ENCODE results near the gene ACTG1. TPM values are rescaled to one million over a fixed set of nuclear protein-coding genes. Genes with fewer than 3 reads are reported as not detected.

ACTG1 gene
- total and polyA plus RNA-seq, 9 of the 15 experiments (the other 6 are each of a cell fraction or from before 2014, with no cell fraction given), result 224 to 1,775 (median 568) TPM

- TF ChIP-seq ZNF277 (CRISPR knock-in tag; IDR thresholded peaks at IDR 0.05; ENCODE audit: borderline replicate concordance) (no peak), ZNF395 (CRISPR knock-in tag; IDR thresholded peaks at IDR 0.05) (peak; percentile 65), ZNF282 (CRISPR knock-in tag; IDR thresholded peaks at IDR 0.05) (peak; percentile 97; the same call in 1 of the 2 replicates), SNRNP70 (optimal IDR thresholded peaks at IDR 0.05; ENCODE audit: low read depth, low read length) (no peak), EP400 (IDR thresholded peaks at IDR 0.05) (peak; percentile 99), FOXK1 (CRISPR knock-in tag; IDR thresholded peaks at IDR 0.05; ENCODE audit: borderline replicate concordance) (peak; percentile 95), ZNF316 (IDR thresholded peaks at IDR 0.05) (no peak), SP2 (IDR thresholded peaks at IDR 0.05; ENCODE audit: extremely low read depth, low read depth, low read length, poor library complexity, severe bottlenecking) (no peak), RBM15 (IDR thresholded peaks at IDR 0.05; ENCODE audit: insufficient read depth, low read length) (no peak), ZNF263 (CRISPR knock-in tag; IDR thresholded peaks at IDR 0.05; ENCODE audit: borderline replicate concordance) (peak; percentile 77), TFAP4 (CRISPR knock-in tag; IDR thresholded peaks at IDR 0.05; ENCODE audit: borderline replicate concordance) (peak; percentile 86), CCNT2 (IDR thresholded peaks at IDR 0.05; ENCODE audit: borderline replicate concordance, extremely low read depth, insufficient read length, low read depth, low read length) (no peak), HMGXB4 (CRISPR knock-in tag; IDR thresholded peaks at IDR 0.05) (no peak; the same call in none of the 2 replicates), CREM (IDR thresholded peaks at IDR 0.05; ENCODE audit: low read depth) (peak; percentile 41), ZNF232 (CRISPR knock-in tag; IDR thresholded peaks at IDR 0.05) (peak; percentile 95), RCOR1 (IDR thresholded peaks at IDR 0.05; ENCODE audit: borderline replicate concordance in 1 of 2, low read depth in 2 of 2, low read length in 2 of 2) (0 out of 4 replicates have a peak, but pooled peaks of 1 of the 2 experiments have one; percentile 25), ATF4 (CRISPR knock-in tag; IDR thresholded peaks at IDR 0.05) (no peak), HMGN3 (IDR thresholded peaks at IDR 0.05; ENCODE audit: borderline replicate concordance, extremely low read depth, insufficient read length, low read depth, low read length) (peak; percentile 20), ZNF778 (CRISPR knock-in tag; IDR thresholded peaks at IDR 0.05) (no peak), HDAC3 (IDR thresholded peaks at IDR 0.05; ENCODE audit: borderline replicate concordance, partially characterized antibody) (no peak)
Measured at GRCh38 chr17:81471818-81472456, 40.7 kb downstream of the ACTG1 start (continued).

Measured in K562 (cell line).